ENCODE data around the gene PTGDR. TPM values are rescaled to one million over a fixed set of nuclear protein-coding genes. Genes with fewer than 3 reads are reported as not detected.

PTGDR gene
- total and polyA plus RNA-seq, 2 experiments from 2014 or later, result 0.06 TPM; not detected in 1

DNA sequence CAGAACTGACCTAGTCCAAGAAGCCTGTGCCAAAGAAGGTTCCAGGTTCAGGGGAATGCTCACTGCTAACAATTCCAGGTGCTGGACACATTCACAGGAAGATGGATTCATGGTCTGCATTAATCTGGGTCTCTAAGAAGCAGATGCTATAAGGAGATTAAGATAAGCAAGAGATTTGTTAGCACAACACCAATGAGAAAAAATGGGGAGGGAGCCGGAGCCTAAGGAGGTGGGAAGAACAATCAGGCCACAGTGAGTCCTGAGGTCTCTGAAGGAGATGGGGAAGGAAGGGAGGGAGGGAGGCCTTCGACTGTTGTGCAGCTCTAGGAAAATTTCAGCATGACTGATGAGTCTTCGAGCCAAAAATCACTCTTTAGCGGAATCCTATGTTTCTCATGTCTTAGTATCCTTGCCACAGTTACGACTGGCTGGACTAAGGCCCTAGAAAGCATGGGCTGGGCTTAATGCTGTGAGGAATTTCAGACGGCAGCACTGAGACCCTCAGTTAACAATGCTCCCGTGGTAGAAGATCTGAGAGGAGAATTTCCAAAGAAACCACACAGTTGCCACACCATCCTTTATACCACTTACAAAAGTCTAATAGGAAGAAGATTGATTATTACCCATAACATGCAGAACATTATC lies 31.5 kb upstream of the PTGDR start:
- Histone ChIP-seq H3K4me2 (peak overlapping the region; percentile 43; the same call in 1 of the 2 replicates), H3K4me1 (ENCODE audit: insufficient read depth) (peaks cover 12% of the 10 kb centered on the region), H2AFZ (peak overlapping the region; percentile 83; the same call in 1 of the 2 replicates), H3F3A (replicated peaks; ENCODE audit: low read depth) (no peaks in the 10 kb centered on the region), H3K9me2 (ENCODE audit: insufficient read depth) (no peaks in the 10 kb centered on the region), H3K36me3 (ENCODE audit: insufficient read depth) (no peaks in the 10 kb centered on the region), H3K79me2 (replicated peaks; ENCODE audit: insufficient read depth) (no peaks in the 10 kb centered on the region), H4K20me1 (replicated peaks; ENCODE audit: insufficient read depth) (no peaks in the 10 kb centered on the region), H3K27me3 (ENCODE audit: insufficient read depth) (no peaks in the 10 kb centered on the region), H3K4me3 (no peak overlapping the region), H3K27ac (ENCODE audit: low read depth) (no peak overlapping the region)
- ATAC-seq (no peak), DNase-seq (ENCODE audit: low spot score) (no peak)
- Mint-ChIP-seq H3K9me3 (no peaks in the 10 kb centered on the region), H3K4me3 (no peak overlapping the region), H3K27ac (peak overlapping the region; percentile 29; the same call in 1 of the 2 replicates), H3K4me1 (peaks cover 25% of the 10 kb centered on the region), H3K36me3 (ENCODE audit: low read depth) (no peaks in the 10 kb centered on the region), H3K27me3 (ENCODE audit: insufficient read depth, low read depth, poor library complexity) (no peaks in the 10 kb centered on the region)
- TF ChIP-seq JUNB (IDR thresholded peaks at IDR 0.05; ENCODE audit: unreplicated experiment) (no peak), STAT1 (IDR thresholded peaks at IDR 0.05; ENCODE audit: unreplicated experiment) (no peak), ETS1 (IDR thresholded peaks at IDR 0.05) (no peak), NANOG (IDR thresholded peaks at IDR 0.05; ENCODE audit: borderline replicate concordance) (no peak), REST (IDR thresholded peaks at IDR 0.05; ENCODE audit: unreplicated experiment) (no peak), CREB1 (CRISPR knock-in tag; IDR thresholded peaks at IDR 0.05; ENCODE audit: low read depth) (no peak), EZH2phosphoT487 (IDR thresholded peaks at IDR 0.05; ENCODE audit: unreplicated experiment) (no peak), POLR2AphosphoS5 (IDR thresholded peaks at IDR 0.05; ENCODE audit: low read depth) (no peak), ZNF114 (CRISPR knock-in tag; IDR thresholded peaks at IDR 0.05) (no peak), EZH2 (IDR thresholded peaks at IDR 0.05; ENCODE audit: low read depth, unreplicated experiment) (no peak), ZNF331 (CRISPR knock-in tag; IDR thresholded peaks at IDR 0.05; ENCODE audit: low read depth) (no peak)
- TF ChIP-seq, protein P1, sequence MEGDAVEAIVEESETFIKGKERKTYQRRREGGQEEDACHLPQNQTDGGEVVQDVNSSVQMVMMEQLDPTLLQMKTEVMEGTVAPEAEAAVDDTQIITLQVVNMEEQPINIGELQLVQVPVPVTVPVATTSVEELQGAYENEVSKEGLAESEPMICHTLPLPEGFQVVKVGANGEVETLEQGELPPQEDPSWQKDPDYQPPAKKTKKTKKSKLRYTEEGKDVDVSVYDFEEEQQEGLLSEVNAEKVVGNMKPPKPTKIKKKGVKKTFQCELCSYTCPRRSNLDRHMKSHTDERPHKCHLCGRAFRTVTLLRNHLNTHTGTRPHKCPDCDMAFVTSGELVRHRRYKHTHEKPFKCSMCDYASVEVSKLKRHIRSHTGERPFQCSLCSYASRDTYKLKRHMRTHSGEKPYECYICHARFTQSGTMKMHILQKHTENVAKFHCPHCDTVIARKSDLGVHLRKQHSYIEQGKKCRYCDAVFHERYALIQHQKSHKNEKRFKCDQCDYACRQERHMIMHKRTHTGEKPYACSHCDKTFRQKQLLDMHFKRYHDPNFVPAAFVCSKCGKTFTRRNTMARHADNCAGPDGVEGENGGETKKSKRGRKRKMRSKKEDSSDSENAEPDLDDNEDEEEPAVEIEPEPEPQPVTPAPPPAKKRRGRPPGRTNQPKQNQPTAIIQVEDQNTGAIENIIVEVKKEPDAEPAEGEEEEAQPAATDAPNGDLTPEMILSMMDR (conservative IDR thresholded peaks at IDR 0.05; ENCODE audit: low read depth in 2 of 2), result no peak
- TF ChIP-seq, protein P2, sequence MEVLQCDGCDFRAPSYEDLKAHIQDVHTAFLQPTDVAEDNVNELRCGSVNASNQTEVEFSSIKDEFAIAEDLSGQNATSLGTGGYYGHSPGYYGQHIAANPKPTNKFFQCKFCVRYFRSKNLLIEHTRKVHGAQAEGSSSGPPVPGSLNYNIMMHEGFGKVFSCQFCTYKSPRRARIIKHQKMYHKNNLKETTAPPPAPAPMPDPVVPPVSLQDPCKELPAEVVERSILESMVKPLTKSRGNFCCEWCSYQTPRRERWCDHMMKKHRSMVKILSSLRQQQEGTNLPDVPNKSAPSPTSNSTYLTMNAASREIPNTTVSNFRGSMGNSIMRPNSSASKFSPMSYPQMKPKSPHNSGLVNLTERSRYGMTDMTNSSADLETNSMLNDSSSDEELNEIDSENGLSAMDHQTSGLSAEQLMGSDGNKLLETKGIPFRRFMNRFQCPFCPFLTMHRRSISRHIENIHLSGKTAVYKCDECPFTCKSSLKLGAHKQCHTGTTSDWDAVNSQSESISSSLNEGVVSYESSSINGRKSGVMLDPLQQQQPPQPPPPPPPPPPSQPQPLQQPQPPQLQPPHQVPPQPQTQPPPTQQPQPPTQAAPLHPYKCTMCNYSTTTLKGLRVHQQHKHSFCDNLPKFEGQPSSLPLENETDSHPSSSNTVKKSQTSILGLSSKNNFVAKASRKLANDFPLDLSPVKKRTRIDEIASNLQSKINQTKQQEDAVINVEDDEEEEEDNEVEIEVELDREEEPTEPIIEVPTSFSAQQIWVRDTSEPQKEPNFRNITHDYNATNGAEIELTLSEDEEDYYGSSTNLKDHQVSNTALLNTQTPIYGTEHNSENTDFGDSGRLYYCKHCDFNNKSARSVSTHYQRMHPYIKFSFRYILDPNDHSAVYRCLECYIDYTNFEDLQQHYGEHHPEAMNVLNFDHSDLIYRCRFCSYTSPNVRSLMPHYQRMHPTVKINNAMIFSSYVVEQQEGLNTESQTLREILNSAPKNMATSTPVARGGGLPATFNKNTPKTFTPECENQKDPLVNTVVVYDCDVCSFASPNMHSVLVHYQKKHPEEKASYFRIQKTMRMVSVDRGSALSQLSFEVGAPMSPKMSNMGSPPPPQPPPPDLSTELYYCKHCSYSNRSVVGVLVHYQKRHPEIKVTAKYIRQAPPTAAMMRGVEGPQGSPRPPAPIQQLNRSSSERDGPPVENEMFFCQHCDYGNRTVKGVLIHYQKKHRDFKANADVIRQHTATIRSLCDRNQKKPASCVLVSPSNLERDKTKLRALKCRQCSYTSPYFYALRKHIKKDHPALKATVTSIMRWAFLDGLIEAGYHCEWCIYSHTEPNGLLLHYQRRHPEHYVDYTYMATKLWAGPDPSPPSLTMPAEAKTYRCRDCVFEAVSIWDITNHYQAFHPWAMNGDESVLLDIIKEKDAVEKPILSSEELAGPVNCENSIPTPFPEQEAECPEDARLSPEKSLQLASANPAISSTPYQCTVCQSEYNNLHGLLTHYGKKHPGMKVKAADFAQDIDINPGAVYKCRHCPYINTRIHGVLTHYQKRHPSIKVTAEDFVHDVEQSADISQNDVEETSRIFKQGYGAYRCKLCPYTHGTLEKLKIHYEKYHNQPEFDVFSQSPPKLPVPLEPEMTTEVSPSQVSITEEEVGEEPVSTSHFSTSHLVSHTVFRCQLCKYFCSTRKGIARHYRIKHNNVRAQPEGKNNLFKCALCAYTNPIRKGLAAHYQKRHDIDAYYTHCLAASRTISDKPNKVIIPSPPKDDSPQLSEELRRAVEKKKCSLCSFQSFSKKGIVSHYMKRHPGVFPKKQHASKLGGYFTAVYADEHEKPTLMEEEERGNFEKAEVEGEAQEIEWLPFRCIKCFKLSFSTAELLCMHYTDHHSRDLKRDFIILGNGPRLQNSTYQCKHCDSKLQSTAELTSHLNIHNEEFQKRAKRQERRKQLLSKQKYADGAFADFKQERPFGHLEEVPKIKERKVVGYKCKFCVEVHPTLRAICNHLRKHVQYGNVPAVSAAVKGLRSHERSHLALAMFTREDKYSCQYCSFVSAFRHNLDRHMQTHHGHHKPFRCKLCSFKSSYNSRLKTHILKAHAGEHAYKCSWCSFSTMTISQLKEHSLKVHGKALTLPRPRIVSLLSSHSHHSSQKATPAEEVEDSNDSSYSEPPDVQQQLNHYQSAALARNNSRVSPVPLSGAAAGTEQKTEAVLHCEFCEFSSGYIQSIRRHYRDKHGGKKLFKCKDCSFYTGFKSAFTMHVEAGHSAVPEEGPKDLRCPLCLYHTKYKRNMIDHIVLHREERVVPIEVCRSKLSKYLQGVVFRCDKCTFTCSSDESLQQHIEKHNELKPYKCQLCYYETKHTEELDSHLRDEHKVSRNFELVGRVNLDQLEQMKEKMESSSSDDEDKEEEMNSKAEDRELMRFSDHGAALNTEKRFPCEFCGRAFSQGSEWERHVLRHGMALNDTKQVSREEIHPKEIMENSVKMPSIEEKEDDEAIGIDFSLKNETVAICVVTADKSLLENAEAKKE (CRISPR knock-in tag; IDR thresholded peaks at IDR 0.05), result no peak

All from GM23338 (cell line).